H9 (cell line): ENCODE data around the gene MYO10. TPM values are rescaled to one million over a fixed set of nuclear protein-coding genes. Genes with fewer than 3 reads are reported as not detected.

Experiments
- DNase-seq: peaks from one replicate; pipeline ENCODE4 v3.0.0-alpha.2; 2017
- H2AFZ ChIP-seq: one replicate; pipeline ENCODE4 v1.6.1; 2013; ENCODE audit warnings: mild to moderate bottlenecking, low read length, control low read depth, moderate library complexity
- H2AK5ac ChIP-seq: 2 replicates; pipeline ENCODE4 v1.6.1; 2013; ENCODE audit warnings: low read length, control low read depth, mixed read lengths; ENCODE audit not compliant: insufficient read length
- H2BK120ac ChIP-seq: one replicate; pipeline ENCODE4 v1.6.1; 2013; ENCODE audit warnings: low read depth, mild to moderate bottlenecking, low read length, control low read depth, inconsistent platforms; ENCODE audit not compliant: poor library complexity, severe bottlenecking
- H2BK12ac ChIP-seq: 2 replicates; pipeline ENCODE4 v1.6.1; 2013; ENCODE audit warnings: low read length, control low read depth, mixed read lengths, low read depth; ENCODE audit not compliant: insufficient read length
- H2BK15ac ChIP-seq: 2 replicates; pipeline ENCODE4 v1.6.1; 2013; ENCODE audit warnings: low read depth, low read length, control low read depth
- H2BK20ac ChIP-seq: one replicate; pipeline ENCODE4 v1.6.1; 2013; ENCODE audit warnings: low read depth, mild to moderate bottlenecking, low read length, control low read depth, inconsistent platforms; ENCODE audit not compliant: poor library complexity, severe bottlenecking
- H2BK5ac ChIP-seq: 2 replicates; pipeline ENCODE4 v1.6.1; 2013; ENCODE audit warnings: low read length, control low read depth, mixed read lengths; ENCODE audit not compliant: insufficient read length
- H3K14ac ChIP-seq: 2 replicates; pipeline ENCODE4 v1.6.1; 2013; ENCODE audit warnings: low read length, control low read depth; ENCODE audit not compliant: insufficient read depth
- H3K18ac ChIP-seq: 2 replicates; pipeline ENCODE4 v1.6.1; 2013; ENCODE audit warnings: low read depth, mild to moderate bottlenecking, mixed read lengths, low read length, control low read depth; ENCODE audit not compliant: insufficient read length
- H3K23ac ChIP-seq: 2 replicates; pipeline ENCODE4 v1.6.1; 2013; ENCODE audit warnings: low read length, control low read depth, mixed read lengths, low read depth; ENCODE audit not compliant: insufficient read length
- H3K23me2 ChIP-seq: 2 replicates; pipeline ENCODE4 v1.6.1; 2013; ENCODE audit warnings: low read depth, mild to moderate bottlenecking, mixed read lengths, low read length, control low read depth; ENCODE audit not compliant: insufficient read length, poor library complexity, severe bottlenecking
- H3K27ac ChIP-seq: 2 replicates; pipeline ENCODE4 v1.5.1; 2013; ENCODE audit warnings: low read length, control low read depth, mixed read lengths, low read depth; ENCODE audit not compliant: insufficient read length
- H3K27me3 ChIP-seq: 2 replicates; pipeline ENCODE4 v1.6.1; 2013; ENCODE audit warnings: low read length, control low read depth, inconsistent platforms; ENCODE audit not compliant: insufficient read depth
- H3K4ac ChIP-seq: 2 replicates; pipeline ENCODE4 v1.6.1; 2013; ENCODE audit warnings: low read depth, mild to moderate bottlenecking, control low read depth, inconsistent platforms, low read length, moderate library complexity
- H3K4me1 ChIP-seq: 2 replicates; pipeline ENCODE4 v1.6.1; 2013; ENCODE audit warnings: low read length, control low read depth, inconsistent platforms; ENCODE audit not compliant: insufficient read depth
- H3K4me2 ChIP-seq: 2 replicates; pipeline ENCODE4 v1.6.1; 2013; ENCODE audit warnings: low read length, control low read depth, mixed read lengths; ENCODE audit not compliant: insufficient read length, insufficient read depth
- H3K56ac ChIP-seq: 2 replicates; pipeline ENCODE4 v1.6.1; 2013; ENCODE audit warnings: low read depth, mild to moderate bottlenecking, mixed read lengths, low read length, control low read depth; ENCODE audit not compliant: insufficient read length
- H3K79me1 ChIP-seq: 2 replicates; pipeline ENCODE4 v1.6.1; 2013; ENCODE audit warnings: low read depth, mild to moderate bottlenecking, moderate library complexity, low read length, control low read depth, inconsistent platforms; ENCODE audit not compliant: insufficient read depth, poor library complexity, severe bottlenecking
- H3K79me2 ChIP-seq: 2 replicates; pipeline ENCODE4 v1.6.1; 2013; ENCODE audit warnings: low read length, control low read depth, inconsistent platforms; ENCODE audit not compliant: insufficient read depth
- H3K9ac ChIP-seq: 2 replicates; pipeline ENCODE4 v1.6.1; 2013; ENCODE audit warnings: low read length, control low read depth, mixed read lengths; ENCODE audit not compliant: insufficient read length; ENCODE audit errors: extremely low read depth
- H3K9me3 ChIP-seq: one replicate; pipeline ENCODE4 v1.6.1; 2013; ENCODE audit warnings: low read depth, low read length, inconsistent platforms; ENCODE audit not compliant: control insufficient read depth
- H3T11ph ChIP-seq: one replicate; pipeline ENCODE4 v1.6.1; 2013; ENCODE audit warnings: mild to moderate bottlenecking, low read length, control low read depth, inconsistent platforms
- H4K20me1 ChIP-seq: one replicate; pipeline ENCODE4 v1.6.1; 2013; ENCODE audit not compliant: control insufficient read depth, insufficient read length, insufficient read depth
- H4K5ac ChIP-seq: 2 replicates; pipeline ENCODE4 v1.6.1; 2013; ENCODE audit warnings: low read depth, mild to moderate bottlenecking, mixed read lengths, low read length, control low read depth; ENCODE audit not compliant: insufficient read length
- H4K8ac ChIP-seq: replicated peaks from 2 replicates; pipeline ENCODE4 v1.6.1; 2013; ENCODE audit warnings: low read length, control low read depth, mixed read lengths, low read depth; ENCODE audit not compliant: insufficient read length
- H4K91ac ChIP-seq: 2 replicates; pipeline ENCODE4 v1.6.1; 2013; ENCODE audit warnings: low read depth, mild to moderate bottlenecking, moderate library complexity, mixed read lengths, low read length, control low read depth; ENCODE audit not compliant: insufficient read length
- H3K27ac Mint-ChIP-seq, 3 experiments: 2 replicates in 2 of 3; 3 replicates in 1 of 3; pipeline ENCODE4 v1.8.0; 2020 to 2021; ENCODE audit warnings: mixed read lengths in 3 of 3, mild to moderate bottlenecking in 1 of 3, moderate library complexity in 1 of 3
- H3K27me3 Mint-ChIP-seq: 2 replicates; pipeline ENCODE4 v1.8.0; 2021; ENCODE audit warnings: low read depth, mild to moderate bottlenecking, moderate library complexity, mixed read lengths
- H3K36me3 Mint-ChIP-seq, 3 experiments: 2 replicates in 2 of 3; 3 replicates in 1 of 3; pipeline ENCODE4 v1.8.0; 2020 to 2021; ENCODE audit warnings: low read depth in 3 of 3, mixed read lengths in 3 of 3; ENCODE audit not compliant: insufficient read depth in 1 of 3
- H3K4me1 Mint-ChIP-seq, 2 experiments: 2 replicates each; pipeline ENCODE4 v1.8.0; 2020; ENCODE audit warnings: mixed read lengths in 2 of 2
- H3K4me3 Mint-ChIP-seq, 2 experiments: 2 replicates in 1 of 2; 3 replicates in 1 of 2; pipeline ENCODE4 v1.8.0; 2020 to 2021; ENCODE audit warnings: mild to moderate bottlenecking in 2 of 2, mixed read lengths in 2 of 2, moderate library complexity in 1 of 2
- H3K9me3 Mint-ChIP-seq, 2 experiments: 2 replicates in 1 of 2; 3 replicates in 1 of 2; pipeline ENCODE4 v1.8.0; 2020; ENCODE audit warnings: mild to moderate bottlenecking in 2 of 2, mixed read lengths in 2 of 2, moderate library complexity in 1 of 2
- CTCF ChIP-seq: fragments of 200-600 bp; sonication (generic); conservative IDR thresholded peaks from 3 replicates; pipeline ENCODE4 v1.8.0; 2021; ENCODE audit warnings: antibody characterized with exemption, mild to moderate bottlenecking
- WGBS: extraction: QIAGEN DNeasy Blood & Tissue Kit; methylation state at CpG from one replicate; pipeline ENCODE4 v1.1.7; 2013; ENCODE audit warnings: missing lambda C conversion rate, low lambda C conversion rate, mixed read lengths; ENCODE audit not compliant: insufficient read length; ENCODE audit errors: extremely low coverage; 5-methylcytosine and 5-hydroxymethylcytosine counted together
- total RNA-seq: library from RNA; stranded (reverse); gene quantifications from 2 replicates; pipeline ENCODE4 v1.2.1, GENCODE V29; 2021

The MYO10 gene
- total RNA-seq, 1 experiment from 2014 or later: 127 TPM

GRCh38 chr5:16666130-16666882, 269.8 kb downstream of the MYO10 start:
- Histone ChIP-seq H4K8ac (no peak overlapping the region), H2BK12ac (no peak overlapping the region), H3K4me1 (no peaks in the 10 kb centered on the region), H3K4ac (no peak overlapping the region), H3K18ac (no peak overlapping the region), H2BK5ac (no peak overlapping the region), H3K79me2 (no peaks in the 10 kb centered on the region), H4K5ac (no peak overlapping the region), H3K4me2 (no peak overlapping the region), H3K23ac (no peak overlapping the region), H3K27me3 (no peaks in the 10 kb centered on the region), H3K9ac (no peak overlapping the region), H3K14ac (no peak overlapping the region), H2BK120ac (no peak overlapping the region), H2BK15ac (no peak overlapping the region), H3K79me1 (no peaks in the 10 kb centered on the region), H2AK5ac (no peak overlapping the region), H2AFZ (no peak overlapping the region), H3K23me2 (no peaks in the 10 kb centered on the region), H4K91ac (no peak overlapping the region), H3K27ac (no peak overlapping the region), H2BK20ac (no peak overlapping the region), H3T11ph (no peak overlapping the region), H3K56ac (no peak overlapping the region), H3K9me3 (no peaks in the 10 kb centered on the region), H4K20me1 (no peaks in the 10 kb centered on the region)
- no peak overlapping the region for H3K4me3 Mint-ChIP-seq
- no peaks in the 10 kb centered on the region; the same call in 1 of the 2 replicates for H3K27me3 Mint-ChIP-seq
- no peaks in the 10 kb centered on the region for H3K9me3 Mint-ChIP-seq
- no peaks in the 10 kb centered on the region for H3K4me1 Mint-ChIP-seq
- WGBS: no CpG with 5 or more reads among the region's 19 CpGs
- DNase-seq: no peak
- H3K27ac Mint-ChIP-seq: peak overlapping the region; percentile 9 to 76 (median 12); a peak in 4 of 7 replicates
- no peak for TF ChIP-seq CTCF
- H3K36me3 Mint-ChIP-seq: peaks cover 45 to 71% (median 68%) of the 10 kb centered on the region in 3 experiments; a peak in 6 of 7 replicates
